GM13977 (cell line): Measurements from ENCODE around the gene DTX1.
A peak's percentile ranks its signal among the peaks of the same experiment; 100 is the strongest.

Experiments used
- DNase-seq: peaks from one replicate; pipeline ENCODE4 v3.0.0; 2012; ENCODE audit warnings: low spot score
- CTCF ChIP-seq: IDR thresholded peaks from 2 replicates; pipeline ENCODE4 v1.5.1; 2012; ENCODE audit warnings: mild to moderate bottlenecking, control low read depth; ENCODE audit not compliant: insufficient read depth; ENCODE audit errors: extremely low read depth, missing control alignments
- in situ Hi-C: fragments of 300-500 bp; cut with MboI; formaldehyde crosslinking; loops from one replicate; pipeline ENCODE4 v1.12.0; 2022; ENCODE audit warnings: low sequenced_read_pairs, low pct_unique_long_range_greater_than_20kb, mixed read lengths, inconsistent platforms; ENCODE audit not compliant: unreplicated experiment

Gene DTX1

GRCh38 chr12:113093409-113094101, 37.0 kb downstream of the DTX1 start:
- in situ Hi-C loops: no loop called here
- no peak for DNase-seq
- TF ChIP-seq CTCF: no peak

- TF ChIP-seq CTCF: no peak
- in situ Hi-C loops: loop anchor here (5.0 kb wide), 1 partner anchor 42 kb away; no protein-coding TSS in a partner anchor
- DNase-seq: no peak
These were observed 38.2 kb downstream of the DTX1 start for GRCh38 chr12:113094738-113095137.

DNA sequence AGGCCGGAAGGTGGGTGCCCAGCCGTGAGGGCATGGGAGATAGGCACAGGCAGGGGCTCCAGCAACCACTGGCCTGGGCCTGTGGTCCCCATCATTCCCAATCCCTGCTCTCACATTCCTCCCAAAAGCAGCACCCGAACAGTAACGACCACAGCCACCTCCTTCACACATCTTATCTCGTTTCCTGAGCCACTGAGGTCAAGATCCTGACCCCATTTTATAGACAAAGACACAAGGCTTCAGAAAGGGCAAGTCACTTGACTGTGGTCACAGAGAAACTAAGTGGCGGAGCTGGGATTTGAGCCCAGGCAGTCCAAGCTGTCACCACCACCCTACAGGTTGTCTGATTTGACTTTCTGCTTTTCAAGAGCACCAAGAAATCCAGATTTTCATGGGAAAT, 38.9 kb downstream of the DTX1 start:
- DNase-seq: no peak
- in situ Hi-C loops: loop anchor here (5.0 kb wide), 1 partner anchor 43 kb away; no protein-coding TSS in a partner anchor
- no peak for TF ChIP-seq CTCF

DNA sequence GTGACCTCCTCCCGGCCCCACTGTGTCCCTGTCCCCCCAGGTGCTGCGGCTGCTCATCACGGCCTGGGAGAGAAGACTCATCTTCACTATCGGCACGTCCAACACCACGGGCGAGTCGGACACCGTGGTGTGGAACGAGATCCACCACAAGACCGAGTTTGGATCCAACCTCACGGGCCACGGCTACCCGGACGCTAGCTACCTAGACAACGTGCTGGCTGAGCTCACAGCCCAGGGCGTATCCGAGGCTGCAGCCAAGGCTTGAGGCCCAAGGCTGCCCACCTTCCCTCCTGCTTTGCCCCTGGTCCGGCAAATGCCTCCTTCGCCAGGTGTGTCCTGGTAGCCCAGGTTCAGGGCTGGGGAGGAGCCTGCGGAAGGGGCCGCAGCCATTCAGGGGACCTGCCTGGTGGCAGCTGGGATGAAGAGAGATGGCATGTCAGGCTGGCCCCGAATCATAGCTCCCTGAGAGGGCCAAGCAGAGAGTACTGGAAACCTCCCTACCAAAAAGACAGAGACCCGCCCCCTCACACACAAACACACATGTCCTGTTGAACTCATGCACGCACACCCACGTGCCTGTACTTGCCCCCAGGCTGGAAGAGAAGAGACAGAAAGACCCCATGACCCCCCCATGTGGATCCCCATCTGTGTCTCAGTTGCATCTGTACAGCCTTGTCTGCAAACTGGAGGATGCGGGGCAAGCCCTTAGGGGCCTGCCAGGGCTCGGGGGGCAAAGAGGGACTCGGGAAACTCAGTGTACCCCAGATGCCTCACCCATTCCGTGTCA, 40.3 kb downstream of the DTX1 start:
- in situ Hi-C loops: loop anchor here (5.0 kb wide), 1 partner anchor 45 kb away; no protein-coding TSS in a partner anchor
- no peak for TF ChIP-seq CTCF

DNA sequence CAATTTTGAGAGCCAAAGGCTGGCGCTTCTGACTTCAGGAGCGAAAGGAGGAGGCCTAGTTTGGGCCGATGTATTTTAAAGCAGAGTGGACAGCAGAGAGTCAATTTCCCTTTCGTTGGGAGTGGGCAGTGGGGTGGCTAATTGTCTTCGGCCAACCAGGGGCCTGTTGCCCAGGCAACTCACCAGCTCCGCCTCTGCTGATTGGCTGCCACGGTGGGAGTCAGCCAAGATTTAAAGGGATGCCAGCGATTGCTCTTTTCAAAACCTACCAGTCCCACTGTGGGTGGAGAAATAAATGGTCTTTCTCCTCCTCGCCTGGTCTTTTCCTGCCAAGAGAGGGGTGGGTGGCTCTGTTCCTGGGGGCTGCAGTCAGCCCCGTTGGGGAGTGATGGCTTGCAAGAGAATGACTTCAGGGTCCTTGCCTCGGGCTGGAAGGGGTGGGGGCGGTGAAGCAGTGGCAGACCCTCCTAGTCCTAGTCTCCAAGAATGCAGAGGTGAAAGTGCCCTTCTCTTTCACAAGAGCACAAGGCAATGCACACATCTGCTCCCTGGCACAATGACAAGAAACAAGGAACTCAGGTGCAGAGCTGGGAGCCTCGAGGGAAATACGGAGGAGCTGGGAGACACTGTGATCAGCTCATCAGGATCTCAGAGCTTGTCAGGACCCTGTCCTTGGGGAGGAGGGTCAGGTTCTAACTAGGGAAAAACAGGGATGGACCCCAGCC, 41.3 kb downstream of the DTX1 start:
- in situ Hi-C loops: loop anchor here (5.0 kb wide), 1 partner anchor 46 kb away; no protein-coding TSS in a partner anchor
- TF ChIP-seq CTCF: no peak
- DNase-seq: no peak

More for the DNA sequence above, 40.3 kb downstream of the DTX1 start:
- DNase-seq: no peak

GRCh38 chr12:113098441-113099028, 42.0 kb downstream of the DTX1 start:
- peak; percentile 87 for DNase-seq
- in situ Hi-C loops: loop anchor here (5.0 kb wide), 1 partner anchor 46 kb away; no protein-coding TSS in a partner anchor
- peak; percentile 95 for TF ChIP-seq CTCF
